Measurements from ENCODE around the gene SCRN2. TPM values are rescaled to one million over a fixed set of nuclear protein-coding genes. Genes with fewer than 3 reads are reported as not detected.

SCRN2 gene
- total RNA-seq, 3 donors from 2014 or later (not counting 1 experiment from before 2014, with no cell fraction given), result 33.7 to 38.0 (median 35.7) TPM

- no peaks in the 10 kb centered on the region for H3K36me3 ChIP-seq (ENCODE audit: control insufficient read depth, insufficient read depth, low read length)
- H3K27me3 Mint-ChIP-seq (ENCODE audit: low read depth in 2 of 2), result peaks cover 69 to 76% of the 10 kb centered on the region in 2 donors
- peaks cover 21% of the 10 kb centered on the region for H3K4me1 ChIP-seq (ENCODE audit: control insufficient read depth, insufficient read depth, low read length)
- H3K9me3 Mint-ChIP-seq, result no peaks in the 10 kb centered on the region
- no peak overlapping the region for H3K27ac ChIP-seq (ENCODE audit: low read length)
- H3K27ac Mint-ChIP-seq, result no peak overlapping the region
- H3K4me1 Mint-ChIP-seq, result peaks cover 14 to 19% of the 10 kb centered on the region in 2 donors
- H3K36me3 Mint-ChIP-seq, result no peaks in the 10 kb centered on the region
- H3K4me3 ChIP-seq (ENCODE audit: low read length), result no peak overlapping the region
- TF ChIP-seq, protein P1, sequence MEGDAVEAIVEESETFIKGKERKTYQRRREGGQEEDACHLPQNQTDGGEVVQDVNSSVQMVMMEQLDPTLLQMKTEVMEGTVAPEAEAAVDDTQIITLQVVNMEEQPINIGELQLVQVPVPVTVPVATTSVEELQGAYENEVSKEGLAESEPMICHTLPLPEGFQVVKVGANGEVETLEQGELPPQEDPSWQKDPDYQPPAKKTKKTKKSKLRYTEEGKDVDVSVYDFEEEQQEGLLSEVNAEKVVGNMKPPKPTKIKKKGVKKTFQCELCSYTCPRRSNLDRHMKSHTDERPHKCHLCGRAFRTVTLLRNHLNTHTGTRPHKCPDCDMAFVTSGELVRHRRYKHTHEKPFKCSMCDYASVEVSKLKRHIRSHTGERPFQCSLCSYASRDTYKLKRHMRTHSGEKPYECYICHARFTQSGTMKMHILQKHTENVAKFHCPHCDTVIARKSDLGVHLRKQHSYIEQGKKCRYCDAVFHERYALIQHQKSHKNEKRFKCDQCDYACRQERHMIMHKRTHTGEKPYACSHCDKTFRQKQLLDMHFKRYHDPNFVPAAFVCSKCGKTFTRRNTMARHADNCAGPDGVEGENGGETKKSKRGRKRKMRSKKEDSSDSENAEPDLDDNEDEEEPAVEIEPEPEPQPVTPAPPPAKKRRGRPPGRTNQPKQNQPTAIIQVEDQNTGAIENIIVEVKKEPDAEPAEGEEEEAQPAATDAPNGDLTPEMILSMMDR (IDR thresholded peaks at IDR 0.05), result no peak
- DNase-seq, result peak in 1 of 2 donors; percentile 38
- intact Hi-C loops (cut with micrococcal nuclease), result no loop called here
- H3K27me3 ChIP-seq (ENCODE audit: control insufficient read depth, insufficient read depth, low read length), result peaks cover 52% of the 10 kb centered on the region
- peak overlapping the region; percentile 54 for H3K4me3 Mint-ChIP-seq
- no peak for ATAC-seq
- WGBS (ENCODE audit: insufficient coverage), result 30% methylated on average over 31 of the region's 32 CpGs
- H3K9me3 ChIP-seq (ENCODE audit: control insufficient read depth, insufficient read depth, low read length), result no peaks in the 10 kb centered on the region
These were observed 11.3 kb upstream of the SCRN2 start for GRCh38 chr17:47852113-47852949.

DNA sequence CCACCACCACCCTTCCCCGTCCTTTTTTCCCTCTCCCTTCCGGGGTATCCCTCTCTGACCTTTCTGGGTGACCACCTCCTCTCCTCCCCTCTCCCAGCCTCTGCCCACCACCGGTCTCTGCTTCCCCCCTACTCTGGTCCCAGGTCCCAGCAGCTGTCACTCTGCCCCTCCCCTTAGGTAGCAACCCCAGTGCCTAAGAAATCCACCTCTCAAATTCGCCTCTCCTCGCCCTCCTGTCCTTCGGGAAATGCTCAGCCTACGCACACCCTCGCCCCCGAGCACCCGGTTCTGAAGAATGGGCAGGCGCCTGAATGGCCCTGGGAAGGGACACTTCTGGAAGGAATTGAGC is 10.7 kb upstream of the SCRN2 start:
- H3K36me3 ChIP-seq (ENCODE audit: control insufficient read depth, insufficient read depth, low read length), result no peaks in the 10 kb centered on the region
- 20% methylated on average over 11 of the region's 11 CpGs for WGBS (ENCODE audit: insufficient coverage)
- peaks cover 53% of the 10 kb centered on the region for H3K27me3 ChIP-seq (ENCODE audit: control insufficient read depth, insufficient read depth, low read length)
- Mint-ChIP-seq H3K36me3 (no peaks in the 10 kb centered on the region), H3K4me1 (peaks cover 14 to 25% of the 10 kb centered on the region in 2 donors), H3K27me3 (ENCODE audit: low read depth in 2 of 2) (peaks cover 65 to 80% of the 10 kb centered on the region in 2 donors), H3K9me3 (no peaks in the 10 kb centered on the region), H3K4me3 (peak overlapping the region; percentile 45), H3K27ac (no peak overlapping the region)
- ATAC-seq (no peak), DNase-seq (peak in 1 of 2 donors; percentile 10)
- no peaks in the 10 kb centered on the region for H3K9me3 ChIP-seq (ENCODE audit: control insufficient read depth, insufficient read depth, low read length)
- no peak overlapping the region for H3K27ac ChIP-seq (ENCODE audit: low read length)
- intact Hi-C loops (cut with micrococcal nuclease), result no loop called here
- peaks cover 21% of the 10 kb centered on the region for H3K4me1 ChIP-seq (ENCODE audit: control insufficient read depth, insufficient read depth, low read length)
- TF ChIP-seq, protein P1 (IDR thresholded peaks at IDR 0.05), result no peak
- no peak overlapping the region for H3K4me3 ChIP-seq (ENCODE audit: low read length)

DNA sequence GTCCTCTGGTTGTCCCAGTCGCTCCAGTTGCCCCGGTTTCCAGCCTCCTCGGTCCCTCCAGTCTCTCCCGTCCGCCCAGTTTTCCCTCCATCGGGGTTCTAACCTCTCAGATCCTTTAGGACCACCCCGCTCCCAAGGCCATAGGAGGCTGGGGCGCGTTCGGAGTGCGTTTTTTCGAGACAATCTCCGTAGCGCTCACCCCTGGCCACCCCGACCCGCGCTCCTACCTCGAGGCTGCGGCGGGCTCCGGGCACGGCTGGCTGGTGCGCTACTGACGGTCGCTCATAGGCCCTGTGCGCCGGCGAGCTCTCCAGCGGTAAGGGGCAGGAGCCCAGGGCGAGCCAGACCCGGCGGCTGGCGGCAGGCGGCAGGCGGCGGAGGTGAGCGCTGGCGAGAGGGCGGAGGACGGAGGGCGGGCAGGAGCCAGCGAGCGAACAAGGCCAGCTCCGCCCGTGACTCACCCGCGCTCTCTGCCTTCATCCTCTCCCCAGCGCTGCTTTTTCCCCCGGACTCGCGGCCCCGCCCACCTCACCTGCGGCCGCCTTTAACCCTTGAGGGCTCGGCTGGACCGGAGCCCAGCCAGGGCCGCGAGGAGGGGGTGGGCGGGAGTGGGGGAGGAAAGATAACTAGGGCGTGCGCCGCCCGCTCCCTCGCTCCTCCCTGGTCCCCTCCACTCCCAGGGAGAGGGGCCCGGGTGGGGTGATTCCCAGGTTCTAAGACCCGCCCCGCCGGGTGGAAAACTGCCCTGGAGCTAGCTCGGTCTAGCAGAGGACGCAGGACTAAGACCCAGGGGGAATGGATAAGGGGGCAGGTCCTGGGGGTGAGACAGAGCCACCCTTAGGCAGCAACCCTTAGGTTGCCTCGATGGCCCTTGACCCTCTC is 9.9 kb upstream of the SCRN2 start, which contains the start of gene SP6:
Gene SP6 (minus strand): TSS at position 472 of the 882 bp plus-strand sequence. CDS start 2,734 bp downstream, outside the sequence.
- Mint-ChIP-seq H3K27me3 (ENCODE audit: low read depth in 2 of 2) (peaks cover 57 to 81% of the 10 kb centered on the region in 2 donors), H3K9me3 (no peaks in the 10 kb centered on the region), H3K4me1 (peaks cover 14 to 25% of the 10 kb centered on the region in 2 donors), H3K36me3 (no peaks in the 10 kb centered on the region), H3K4me3 (peak within 1 kb of the TSS; percentile 45), H3K27ac (peak within 1 kb of the TSS in 1 of 2 donors; percentile 66)
- intact Hi-C loops (cut with micrococcal nuclease), result no loop called here
- no peaks in the 10 kb centered on the region for H3K36me3 ChIP-seq (ENCODE audit: control insufficient read depth, insufficient read depth, low read length)
- H3K4me3 ChIP-seq (ENCODE audit: low read length), result no peak within 1 kb of the TSS
- H3K27me3 ChIP-seq (ENCODE audit: control insufficient read depth, insufficient read depth, low read length), result peaks cover 60% of the 10 kb centered on the region
- WGBS (ENCODE audit: insufficient coverage), result 9% methylated on average over 64 of the region's 71 CpGs
- DNase-seq (peak; percentile 49 to 71), ATAC-seq (peak; percentile 65 to 93 (median 88))
- H3K9me3 ChIP-seq (ENCODE audit: control insufficient read depth, insufficient read depth, low read length), result no peaks in the 10 kb centered on the region
- H3K4me1 ChIP-seq (ENCODE audit: control insufficient read depth, insufficient read depth, low read length), result peaks cover 21% of the 10 kb centered on the region
- no peak within 1 kb of the TSS for H3K27ac ChIP-seq (ENCODE audit: low read length)
- TF ChIP-seq, protein P1 (IDR thresholded peaks at IDR 0.05), result no peak

Data from natural killer cell (primary cell).